Keratinocyte (primary cell): ENCODE data around the gene ARMC8. TPM values are rescaled to one million over a fixed set of nuclear protein-coding genes. Genes with fewer than 3 reads are reported as not detected.
A peak's percentile ranks its signal among the peaks of the same experiment; 100 is the strongest.

Experiments
- DNase-seq: peaks from one replicate; pipeline ENCODE4 v3.0.0-alpha.2; 2011; ENCODE audit warnings: low read depth, missing footprints, low spot score
- FAIRE-seq: peaks from 2 replicates; lab custom pipeline; 2011; peaks lifted over from hg19 to GRCh38; lab: Jason Lieb, UNC
- H2AFZ ChIP-seq: 2 replicates; pipeline ENCODE4 v1.6.0; 2012; ENCODE audit warnings: low read length, control low read depth, inconsistent platforms; ENCODE audit not compliant: control insufficient read depth
- H3K27ac ChIP-seq: 2 replicates; pipeline ENCODE4 v1.5.1; 2011; ENCODE audit warnings: low read length; ENCODE audit not compliant: control insufficient read depth, insufficient read depth
- H3K27me3 ChIP-seq: 3 replicates; pipeline ENCODE4 v1.6.0; 2011; ENCODE audit warnings: low read length; ENCODE audit not compliant: control insufficient read depth, insufficient read depth; ENCODE audit errors: extremely low read depth
- H3K36me3 ChIP-seq, 2 experiments: 2 replicates in 1 of 2; 3 replicates in 1 of 2; pipeline ENCODE4 v1.5.1; 2011; ENCODE audit warnings: low read length in 2 of 2, mild to moderate bottlenecking in 1 of 2; ENCODE audit not compliant: control insufficient read depth in 2 of 2, insufficient read depth in 2 of 2; ENCODE audit errors: extremely low read depth in 1 of 2
- H3K4me1 ChIP-seq: 3 replicates; pipeline ENCODE4 v1.5.1; 2011; ENCODE audit warnings: low read length; ENCODE audit not compliant: control insufficient read depth, insufficient read depth; ENCODE audit errors: extremely low read depth
- H3K4me2 ChIP-seq: 3 replicates; pipeline ENCODE4 v1.6.0; 2011; ENCODE audit warnings: low read depth, low read length; ENCODE audit not compliant: control insufficient read depth, insufficient read depth; ENCODE audit errors: extremely low read depth
- H3K4me3 ChIP-seq, 3 experiments: fragments of 200-600 bp in 1 of 3; sonication (generic) in 1 of 3; 2 replicates in 2 of 3; 3 replicates in 1 of 3; pipeline ENCODE4 v1.5.1; 2011 to 2016; ENCODE audit warnings: low read length in 3 of 3, mild to moderate bottlenecking in 3 of 3, control low read depth in 2 of 3, inconsistent platforms in 1 of 3, low read depth in 1 of 3, mixed read lengths in 1 of 3, mixed run types in 1 of 3, moderate library complexity in 1 of 3; ENCODE audit not compliant: control insufficient read depth in 2 of 3, insufficient read depth in 2 of 3; ENCODE audit errors: extremely low read depth in 1 of 3
- H3K79me2 ChIP-seq: 2 replicates; pipeline ENCODE4 v1.6.0; 2012; ENCODE audit warnings: low read length; ENCODE audit not compliant: control insufficient read depth, insufficient read depth
- H3K9ac ChIP-seq: 3 replicates; pipeline ENCODE4 v1.6.0; 2011; ENCODE audit warnings: low read length; ENCODE audit not compliant: control insufficient read depth, insufficient read depth; ENCODE audit errors: extremely low read depth
- H3K9me1 ChIP-seq: 3 replicates; pipeline ENCODE4 v1.6.0; 2011; ENCODE audit warnings: low read length; ENCODE audit not compliant: control insufficient read depth, insufficient read depth; ENCODE audit errors: extremely low read depth
- H3K9me3 ChIP-seq: 2 replicates; pipeline ENCODE4 v1.5.1; 2012; ENCODE audit warnings: low read depth, low read length; ENCODE audit not compliant: control insufficient read depth
- H4K20me1 ChIP-seq: 3 replicates; pipeline ENCODE4 v1.6.0; 2011; ENCODE audit warnings: low read length; ENCODE audit not compliant: control insufficient read depth, insufficient read depth; ENCODE audit errors: extremely low read depth
- EZH2 ChIP-seq: IDR thresholded peaks from one replicate; pipeline ENCODE4 v1.6.1; 2012; ENCODE audit warnings: inconsistent platforms, mild to moderate bottlenecking, low read length, moderate library complexity
- dilution Hi-C: fragments of 300-500 bp; cut with MboI; formaldehyde crosslinking; loops from one replicate; pipeline ENCODE4 v1.7.0; 2020; ENCODE audit warnings: low sequenced_read_pairs; ENCODE audit not compliant: extremely low pct_ligation_motif_present
- polyA plus RNA-seq, 5 experiments: library from polyadenylated mRNA; depleted of rRNA in 3 of 5; stranded (reverse) in 3 of 5; stranded (forward) in 1 of 5; unstranded in 1 of 5; fragments of >200 nt; gene quantifications; 1 replicate in 1 of 5; 2 replicates in 3 of 5; 3 replicates in 1 of 5; pipeline versions ENCODE4 v1.2.1 to v1.2.3, GENCODE V29; 2011 to 2012; ENCODE audit warnings: missing spikeins in 2 of 5, low read depth in 1 of 5, low replicate concordance in 1 of 5
- TF ChIP-seq, protein P1 (sequence below), 3 experiments: IDR thresholded peaks in 1 of 3; conservative IDR thresholded peaks in 1 of 3; optimal IDR thresholded peaks in 1 of 3; 2 replicates in 2 of 3; 3 replicates in 1 of 3; pipeline versions ENCODE3 to v1.5.1; 2011; ENCODE audit warnings: low read length in 3 of 3, mild to moderate bottlenecking in 3 of 3, moderate library complexity in 2 of 3, control low read depth in 1 of 3, inconsistent platforms in 1 of 3; ENCODE audit not compliant: insufficient read depth in 2 of 3; ENCODE audit errors: extremely low read depth in 1 of 3

The ARMC8 gene
- polyA plus RNA-seq, 1 donor (not counting 4 experiments of a cell fraction or from before 2014, with no cell fraction given) = 50.8 TPM

DNA sequence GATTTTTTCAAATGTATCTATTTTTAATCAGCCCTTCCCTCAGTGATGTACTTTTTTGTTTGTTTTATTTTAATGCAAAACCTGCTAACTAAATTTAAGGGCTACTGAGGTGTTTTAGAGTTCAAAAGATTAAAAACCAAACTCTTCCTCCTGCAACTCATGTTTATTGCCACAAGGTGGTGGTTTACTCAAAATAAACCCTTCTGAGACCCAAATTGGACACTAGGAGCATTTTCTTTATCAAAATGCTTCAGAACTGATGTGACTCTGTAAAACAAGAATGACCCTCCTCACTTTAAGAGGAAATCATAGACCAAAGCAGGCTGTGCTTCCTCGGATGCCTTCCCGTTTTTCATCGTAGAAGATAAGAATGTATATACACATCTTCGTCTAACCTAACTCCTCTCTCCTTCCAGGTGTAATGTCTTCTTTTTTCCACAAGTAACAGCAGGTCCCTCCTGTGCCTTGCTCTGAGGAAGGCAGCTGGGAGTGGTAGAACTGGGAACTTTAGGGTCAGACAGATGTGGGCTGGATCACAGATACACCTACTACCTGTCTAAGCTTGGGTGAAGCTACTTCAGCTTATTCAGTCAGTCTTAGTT, 145.5 kb downstream of the ARMC8 start:
- Histone ChIP-seq H3K4me2 (no peak overlapping the region), H3K9me3 (no peaks in the 10 kb centered on the region), H3K9me1 (no peaks in the 10 kb centered on the region), H3K9ac (no peak overlapping the region), H2AFZ (no peak overlapping the region), H3K79me2 (no peaks in the 10 kb centered on the region), H3K4me3 (no peak overlapping the region), H3K27ac (no peak overlapping the region), H3K4me1 (peaks cover 18% of the 10 kb centered on the region), H3K36me3 (no peaks in the 10 kb centered on the region), H4K20me1 (no peaks in the 10 kb centered on the region), H3K27me3 (peaks cover 3% of the 10 kb centered on the region)
- DNase-seq (no peak), FAIRE-seq (no peak)
- dilution Hi-C loops = no loop called here
- no peak for TF ChIP-seq EZH2
- TF ChIP-seq, protein P1, sequence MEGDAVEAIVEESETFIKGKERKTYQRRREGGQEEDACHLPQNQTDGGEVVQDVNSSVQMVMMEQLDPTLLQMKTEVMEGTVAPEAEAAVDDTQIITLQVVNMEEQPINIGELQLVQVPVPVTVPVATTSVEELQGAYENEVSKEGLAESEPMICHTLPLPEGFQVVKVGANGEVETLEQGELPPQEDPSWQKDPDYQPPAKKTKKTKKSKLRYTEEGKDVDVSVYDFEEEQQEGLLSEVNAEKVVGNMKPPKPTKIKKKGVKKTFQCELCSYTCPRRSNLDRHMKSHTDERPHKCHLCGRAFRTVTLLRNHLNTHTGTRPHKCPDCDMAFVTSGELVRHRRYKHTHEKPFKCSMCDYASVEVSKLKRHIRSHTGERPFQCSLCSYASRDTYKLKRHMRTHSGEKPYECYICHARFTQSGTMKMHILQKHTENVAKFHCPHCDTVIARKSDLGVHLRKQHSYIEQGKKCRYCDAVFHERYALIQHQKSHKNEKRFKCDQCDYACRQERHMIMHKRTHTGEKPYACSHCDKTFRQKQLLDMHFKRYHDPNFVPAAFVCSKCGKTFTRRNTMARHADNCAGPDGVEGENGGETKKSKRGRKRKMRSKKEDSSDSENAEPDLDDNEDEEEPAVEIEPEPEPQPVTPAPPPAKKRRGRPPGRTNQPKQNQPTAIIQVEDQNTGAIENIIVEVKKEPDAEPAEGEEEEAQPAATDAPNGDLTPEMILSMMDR (optimal IDR thresholded peaks at IDR 0.05 in 1 of 3, IDR thresholded peaks at IDR 0.05 in 1 of 3, conservative IDR thresholded peaks at IDR 0.05 in 1 of 3; ENCODE audit: extremely low read depth in 1 of 3, insufficient read depth in 2 of 3, low read length in 3 of 3) = peak in 2 of 3 experiments; percentile 46 to 60

DNA sequence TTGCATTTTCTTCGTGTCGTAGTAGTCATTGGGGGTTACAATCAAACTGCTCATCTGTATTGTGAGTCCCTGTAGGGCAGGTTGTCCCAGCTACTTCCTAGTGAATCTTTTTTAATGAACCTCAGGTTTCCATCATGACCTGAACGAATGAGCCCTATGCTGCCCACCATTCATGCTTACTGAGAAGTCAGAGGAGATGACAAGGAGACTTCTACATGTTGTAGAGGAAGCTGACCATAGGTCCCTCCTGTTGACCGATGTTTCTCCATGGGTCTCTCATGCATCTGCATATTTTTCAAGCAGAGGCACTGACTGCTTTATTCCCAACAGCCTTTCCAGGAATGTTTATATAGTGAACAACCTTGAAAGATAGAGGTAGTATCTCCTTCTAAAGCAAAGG, 147.5 kb downstream of the ARMC8 start:
- Histone ChIP-seq H3K36me3 (no peaks in the 10 kb centered on the region), H3K27ac (no peak overlapping the region), H3K79me2 (no peaks in the 10 kb centered on the region), H3K4me2 (no peak overlapping the region), H2AFZ (no peak overlapping the region), H3K9me3 (no peaks in the 10 kb centered on the region), H4K20me1 (no peaks in the 10 kb centered on the region), H3K27me3 (peaks cover 3% of the 10 kb centered on the region), H3K9me1 (no peaks in the 10 kb centered on the region), H3K4me3 (no peak overlapping the region), H3K9ac (no peak overlapping the region), H3K4me1 (no peaks in the 10 kb centered on the region)
- DNase-seq = no peak
- TF ChIP-seq, protein P1 (optimal IDR thresholded peaks at IDR 0.05 in 1 of 3, IDR thresholded peaks at IDR 0.05 in 1 of 3, conservative IDR thresholded peaks at IDR 0.05 in 1 of 3; ENCODE audit: extremely low read depth in 1 of 3, insufficient read depth in 2 of 3, low read length in 3 of 3) = no peak
- TF ChIP-seq EZH2 = no peak
- dilution Hi-C loops = no loop called here
- no peak for FAIRE-seq
